ENCODE results near the gene CTRL. TPM values are rescaled to one million over a fixed set of nuclear protein-coding genes. Genes with fewer than 3 reads are reported as not detected.

CTRL gene
- total RNA-seq, 2 experiments from 2014 or later, result 4.0 to 5.9 TPM

GRCh38 chr16:67883872-67884261 is 47.8 kb downstream of the CTRL start:
- H2AFZ ChIP-seq (ENCODE audit: low read length), result no peak overlapping the region
- peak; percentile 62 for DNase-seq (ENCODE audit: low spot score)
- ChIA-PET CTCF (ENCODE audit: unreplicated experiment) (interaction anchor here (0.6 to 1.0 kb wide), 5 partner anchors 41 to 157 kb away, joined by 3 to 8 read pairs (median 3); partner anchors contain the start of gene CTRL), POLR2A (interaction anchor here (0.6 kb wide), 1 partner anchor 115 kb away, joined by 3 read pairs; no protein-coding TSS in a partner anchor)
- no peaks in the 10 kb centered on the region for H3K4me1 ChIP-seq (ENCODE audit: insufficient read depth, low read length, poor library complexity, severe bottlenecking)
- H3K36me3 ChIP-seq (ENCODE audit: insufficient read depth, low read length), result peaks cover 69% of the 10 kb centered on the region
- BruUV-seq (replicated peaks), result no TSS peak
- intact Hi-C loops (cut with micrococcal nuclease; ENCODE audit: unreplicated experiment), result loop anchor here (1.0 to 5.0 kb wide), 2 partner anchors 44 to 178 kb away; no protein-coding TSS in a partner anchor
- TF ChIP-seq EZH2phosphoT487 (IDR thresholded peaks at IDR 0.05; ENCODE audit: borderline replicate concordance, low read depth, low read length), result no peak
- TF ChIP-seq, protein P1, sequence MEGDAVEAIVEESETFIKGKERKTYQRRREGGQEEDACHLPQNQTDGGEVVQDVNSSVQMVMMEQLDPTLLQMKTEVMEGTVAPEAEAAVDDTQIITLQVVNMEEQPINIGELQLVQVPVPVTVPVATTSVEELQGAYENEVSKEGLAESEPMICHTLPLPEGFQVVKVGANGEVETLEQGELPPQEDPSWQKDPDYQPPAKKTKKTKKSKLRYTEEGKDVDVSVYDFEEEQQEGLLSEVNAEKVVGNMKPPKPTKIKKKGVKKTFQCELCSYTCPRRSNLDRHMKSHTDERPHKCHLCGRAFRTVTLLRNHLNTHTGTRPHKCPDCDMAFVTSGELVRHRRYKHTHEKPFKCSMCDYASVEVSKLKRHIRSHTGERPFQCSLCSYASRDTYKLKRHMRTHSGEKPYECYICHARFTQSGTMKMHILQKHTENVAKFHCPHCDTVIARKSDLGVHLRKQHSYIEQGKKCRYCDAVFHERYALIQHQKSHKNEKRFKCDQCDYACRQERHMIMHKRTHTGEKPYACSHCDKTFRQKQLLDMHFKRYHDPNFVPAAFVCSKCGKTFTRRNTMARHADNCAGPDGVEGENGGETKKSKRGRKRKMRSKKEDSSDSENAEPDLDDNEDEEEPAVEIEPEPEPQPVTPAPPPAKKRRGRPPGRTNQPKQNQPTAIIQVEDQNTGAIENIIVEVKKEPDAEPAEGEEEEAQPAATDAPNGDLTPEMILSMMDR (conservative IDR thresholded peaks at IDR 0.05; ENCODE audit: low read length), result peak; percentile 92
- H3K79me2 ChIP-seq (ENCODE audit: insufficient read depth, low read depth, low read length), result no peaks in the 10 kb centered on the region
- H3K27ac ChIP-seq (ENCODE audit: low read depth, low read length, poor library complexity, severe bottlenecking), result no peak overlapping the region
- H4K20me1 ChIP-seq (ENCODE audit: insufficient read depth, low read length), result no peaks in the 10 kb centered on the region
- no peak overlapping the region for H3K4me3 ChIP-seq (ENCODE audit: low read depth, low read length, poor library complexity, severe bottlenecking)
- H3K9me2 ChIP-seq (ENCODE audit: insufficient read depth, low read length), result no peaks in the 10 kb centered on the region
- no peaks in the 10 kb centered on the region for H3K9me3 ChIP-seq (ENCODE audit: low read length)
- H3K4me2 ChIP-seq (ENCODE audit: low read length), result no peak overlapping the region

GRCh38 chr16:67883146-67883871 is 48.4 kb downstream of the CTRL start:
- Histone ChIP-seq H3K4me1 (ENCODE audit: insufficient read depth, low read length, poor library complexity, severe bottlenecking) (no peaks in the 10 kb centered on the region), H3K4me2 (ENCODE audit: low read length) (no peak overlapping the region), H3K9me2 (ENCODE audit: insufficient read depth, low read length) (no peaks in the 10 kb centered on the region), H3K36me3 (ENCODE audit: insufficient read depth, low read length) (peaks cover 75% of the 10 kb centered on the region), H3K4me3 (ENCODE audit: low read depth, low read length, poor library complexity, severe bottlenecking) (no peak overlapping the region), H3K79me2 (ENCODE audit: insufficient read depth, low read depth, low read length) (no peaks in the 10 kb centered on the region), H3K9me3 (ENCODE audit: low read length) (no peaks in the 10 kb centered on the region), H2AFZ (ENCODE audit: low read length) (no peak overlapping the region), H4K20me1 (ENCODE audit: insufficient read depth, low read length) (no peaks in the 10 kb centered on the region), H3K27ac (ENCODE audit: low read depth, low read length, poor library complexity, severe bottlenecking) (no peak overlapping the region)
- DNase-seq (ENCODE audit: low spot score), result no peak
- TF ChIP-seq, protein P1 (conservative IDR thresholded peaks at IDR 0.05; ENCODE audit: low read length), result no peak
- TF ChIP-seq EZH2phosphoT487 (IDR thresholded peaks at IDR 0.05; ENCODE audit: borderline replicate concordance, low read depth, low read length), result no peak
- no TSS peak for BruUV-seq (replicated peaks)
- intact Hi-C loops (cut with micrococcal nuclease; ENCODE audit: unreplicated experiment), result loop anchor here (1.0 to 5.0 kb wide), 2 partner anchors 45 to 179 kb away; no protein-coding TSS in a partner anchor
- POLR2A ChIA-PET, result interaction anchor here (0.6 kb wide), 1 partner anchor 114 kb away, joined by 3 read pairs; no protein-coding TSS in a partner anchor
- CTCF ChIA-PET (ENCODE audit: unreplicated experiment), result interaction anchor here (0.5 to 1.0 kb wide), 6 partner anchors 41 to 157 kb away, joined by 3 to 8 read pairs (median 3); partner anchors contain the start of gene CTRL
